ENCODE measurements around the gene PPP3CB.

GRCh38 chr10:73486601-73487000 lies 9.2 kb downstream of the PPP3CB start:
- TF ChIP-seq, protein P1, sequence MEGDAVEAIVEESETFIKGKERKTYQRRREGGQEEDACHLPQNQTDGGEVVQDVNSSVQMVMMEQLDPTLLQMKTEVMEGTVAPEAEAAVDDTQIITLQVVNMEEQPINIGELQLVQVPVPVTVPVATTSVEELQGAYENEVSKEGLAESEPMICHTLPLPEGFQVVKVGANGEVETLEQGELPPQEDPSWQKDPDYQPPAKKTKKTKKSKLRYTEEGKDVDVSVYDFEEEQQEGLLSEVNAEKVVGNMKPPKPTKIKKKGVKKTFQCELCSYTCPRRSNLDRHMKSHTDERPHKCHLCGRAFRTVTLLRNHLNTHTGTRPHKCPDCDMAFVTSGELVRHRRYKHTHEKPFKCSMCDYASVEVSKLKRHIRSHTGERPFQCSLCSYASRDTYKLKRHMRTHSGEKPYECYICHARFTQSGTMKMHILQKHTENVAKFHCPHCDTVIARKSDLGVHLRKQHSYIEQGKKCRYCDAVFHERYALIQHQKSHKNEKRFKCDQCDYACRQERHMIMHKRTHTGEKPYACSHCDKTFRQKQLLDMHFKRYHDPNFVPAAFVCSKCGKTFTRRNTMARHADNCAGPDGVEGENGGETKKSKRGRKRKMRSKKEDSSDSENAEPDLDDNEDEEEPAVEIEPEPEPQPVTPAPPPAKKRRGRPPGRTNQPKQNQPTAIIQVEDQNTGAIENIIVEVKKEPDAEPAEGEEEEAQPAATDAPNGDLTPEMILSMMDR (IDR thresholded peaks at IDR 0.05 in 8 of 11, conservative IDR thresholded peaks at IDR 0.05 in 3 of 11), result no peak
- no peak for TF ChIP-seq POLR2A (IDR thresholded peaks at IDR 0.05)

Measured in spleen (tissue), 7 donors.